ENCODE measurements around the gene MFN2.

GRCh38 chr1:12040457-12041051 is 60.3 kb downstream of the MFN2 start:
- no peak for TF ChIP-seq CTCF (IDR thresholded peaks at IDR 0.05)
- TF ChIP-seq TCF7L2 (IDR thresholded peaks at IDR 0.05; ENCODE audit: low read depth, low read length), result peak; percentile 98
- no peak for TF ChIP-seq REST (IDR thresholded peaks at IDR 0.05; ENCODE audit: insufficient read depth in 1 of 2, low read depth in 2 of 2, low read length in 1 of 2)
